Superior temporal gyrus (tissue), 1 donor: ENCODE results near the gene TMEM135.
"Not testable (repeated sequence)": the region's sequence is repeated elsewhere in the genome, so short reads cannot be mapped to it uniquely, and the experiment has no call there.

ENCODE experiments used
- DNase-seq: peaks from one replicate; pipeline ENCODE4 v3.0.0-alpha.2; 2016; ENCODE audit errors: extremely low spot score

The TMEM135 gene

GRCh38 chr11:87141980-87142514, 104.3 kb downstream of the TMEM135 start:
- no peak for DNase-seq

GRCh38 chr11:87142594-87142993, 104.9 kb downstream of the TMEM135 start:
- DNase-seq: no peak

GRCh38 chr11:87143641-87144040, 105.9 kb downstream of the TMEM135 start:
- no peak for DNase-seq

- DNase-seq: no peak
These were observed 106.5 kb downstream of the TMEM135 start for GRCh38 chr11:87144252-87144651.

GRCh38 chr11:87148749-87149148, 111.0 kb downstream of the TMEM135 start:
- no peak for DNase-seq

GRCh38 chr11:87149782-87150181, 112.0 kb downstream of the TMEM135 start:
- DNase-seq: not testable (repeated sequence)

GRCh38 chr11:87150936-87151335, 113.2 kb downstream of the TMEM135 start:
- DNase-seq: no peak

GRCh38 chr11:87154246-87154645, 116.5 kb downstream of the TMEM135 start:
- DNase-seq: no peak

DNA sequence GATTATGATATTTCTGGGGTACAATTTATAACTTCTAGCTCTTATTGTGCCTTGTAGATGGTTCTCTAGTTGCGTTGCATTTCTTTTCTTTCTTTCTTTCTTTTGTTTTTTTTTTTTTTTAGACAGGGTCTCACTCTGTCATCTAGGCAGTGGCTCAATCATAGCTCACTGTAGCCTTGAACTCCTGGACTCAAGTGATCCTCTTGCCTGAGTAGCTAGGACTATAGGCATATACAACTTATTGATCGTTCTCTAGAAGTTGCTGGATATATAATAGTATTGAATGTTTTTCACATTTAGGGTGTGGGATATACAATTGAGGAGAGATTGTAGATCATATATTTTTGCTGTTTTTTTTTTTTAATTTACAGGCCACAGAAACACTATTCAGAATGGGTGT, 119.2 kb downstream of the TMEM135 start:
- no peak for DNase-seq

- DNase-seq: not testable (repeated sequence)
These were observed 131.3 kb downstream of the TMEM135 start for GRCh38 chr11:87169076-87169475.

DNA sequence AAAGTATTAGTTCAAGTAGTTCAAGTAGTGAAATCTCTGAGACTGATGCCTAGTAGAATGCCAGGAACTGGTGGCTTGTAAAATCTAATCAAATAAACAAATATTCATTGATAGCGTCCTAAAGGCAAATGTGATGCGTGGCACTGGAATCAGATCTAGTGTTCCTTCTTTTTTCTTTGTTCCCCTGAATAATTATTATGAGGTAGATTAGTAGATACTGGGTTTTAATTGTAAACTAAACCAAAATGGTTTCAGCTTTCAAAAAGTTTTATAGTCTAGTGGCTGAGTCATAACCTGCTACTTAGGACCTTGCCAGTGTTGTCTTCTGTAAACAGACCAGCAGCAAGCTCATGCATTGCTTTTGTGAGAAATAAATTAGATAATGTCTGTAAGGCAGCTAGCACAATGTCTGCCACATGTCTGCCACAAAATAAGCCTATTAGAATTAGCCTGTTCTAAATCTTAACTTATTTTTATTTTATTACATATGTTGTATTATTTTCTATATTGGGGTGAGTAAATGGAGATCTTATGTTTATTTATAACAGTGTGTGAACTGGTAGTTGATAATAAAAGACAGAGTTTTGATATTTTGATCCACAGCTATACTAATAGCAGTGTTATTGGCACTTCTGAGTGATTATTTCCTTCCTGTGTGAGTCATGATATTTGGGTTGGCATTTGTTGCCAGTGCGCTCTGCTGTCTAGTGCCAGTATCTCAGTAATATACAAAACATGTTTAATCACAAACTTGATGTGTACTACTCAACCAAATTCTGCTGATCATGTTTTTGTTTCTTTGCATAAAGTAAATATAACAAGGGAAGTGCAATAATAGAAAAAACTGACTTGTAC, 135.7 kb downstream of the TMEM135 start:
- no peak for DNase-seq

GRCh38 chr11:87174870-87175269, 137.1 kb downstream of the TMEM135 start:
- DNase-seq: no peak

- DNase-seq: no peak
These were observed 138.3 kb downstream of the TMEM135 start for GRCh38 chr11:87176044-87176443.

GRCh38 chr11:87179621-87180020, 141.9 kb downstream of the TMEM135 start:
- DNase-seq: no peak

DNA sequence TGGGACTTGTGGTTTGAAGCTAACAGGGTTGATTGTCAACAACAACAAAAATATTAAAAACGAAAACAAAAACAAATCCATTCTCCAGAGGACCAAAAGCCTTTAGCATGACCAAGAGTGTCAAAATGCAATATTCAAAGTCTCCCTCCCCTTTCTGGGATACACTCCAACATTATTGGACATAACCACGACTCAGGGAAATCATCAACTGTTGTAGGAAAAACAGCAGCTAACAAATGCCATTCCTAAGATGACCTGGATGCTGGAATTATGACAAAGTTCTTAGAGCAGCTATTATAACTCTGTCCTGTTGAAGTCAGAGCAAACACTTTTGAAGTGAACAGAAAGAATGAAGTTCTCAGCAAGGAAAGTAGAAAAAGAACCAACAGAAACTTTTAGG, 143.0 kb downstream of the TMEM135 start:
- no peak for DNase-seq

GRCh38 chr11:87181143-87181542, 143.4 kb downstream of the TMEM135 start:
- no peak for DNase-seq

GRCh38 chr11:87185228-87185627, 147.5 kb downstream of the TMEM135 start:
- no peak for DNase-seq

DNA sequence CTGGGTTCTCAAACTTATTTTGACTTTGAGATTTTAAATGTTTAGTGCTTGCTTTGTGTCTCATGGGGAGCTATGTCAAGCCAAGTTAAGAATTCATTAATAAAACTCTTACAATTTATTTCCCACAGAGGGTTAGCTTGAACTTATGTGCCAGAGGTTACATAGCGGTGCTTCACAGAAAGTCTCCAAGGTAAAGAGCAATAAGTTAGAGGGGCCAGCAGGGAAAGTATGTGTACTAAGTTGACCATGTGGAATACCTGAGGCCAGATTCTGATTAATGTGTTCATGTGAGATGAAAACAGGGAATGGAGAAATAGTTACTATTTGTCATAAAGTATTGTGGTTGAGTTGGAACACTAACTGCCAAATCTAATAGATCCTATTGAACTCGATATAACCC, 149.3 kb downstream of the TMEM135 start:
- DNase-seq: no peak

DNA sequence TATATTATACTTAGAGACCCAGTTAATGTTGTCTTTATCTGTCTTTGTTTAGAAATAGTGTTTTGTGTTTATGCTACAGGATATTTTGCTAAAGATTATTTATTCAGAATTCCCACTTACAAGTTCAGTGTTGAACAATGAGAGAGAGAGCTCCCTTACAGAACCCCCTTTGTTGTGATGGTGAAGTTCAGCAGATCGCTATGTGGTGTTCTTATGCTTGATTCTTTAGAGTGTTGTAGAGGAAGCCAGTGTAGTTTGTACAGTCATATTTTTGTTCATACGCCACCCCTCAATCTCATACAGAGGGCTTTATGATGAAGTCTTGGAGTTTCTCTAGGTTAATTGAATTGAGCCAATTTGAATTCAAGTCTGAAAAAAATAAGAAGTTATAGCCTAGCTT, 150.2 kb downstream of the TMEM135 start:
- DNase-seq: no peak

- DNase-seq: not testable (repeated sequence)
These were observed 150.7 kb downstream of the TMEM135 start for GRCh38 chr11:87188396-87188795.

- DNase-seq: not testable (repeated sequence)
These were observed 151.2 kb downstream of the TMEM135 start for GRCh38 chr11:87188921-87189320.

GRCh38 chr11:87190071-87190470, 152.3 kb downstream of the TMEM135 start:
- no peak for DNase-seq

DNA sequence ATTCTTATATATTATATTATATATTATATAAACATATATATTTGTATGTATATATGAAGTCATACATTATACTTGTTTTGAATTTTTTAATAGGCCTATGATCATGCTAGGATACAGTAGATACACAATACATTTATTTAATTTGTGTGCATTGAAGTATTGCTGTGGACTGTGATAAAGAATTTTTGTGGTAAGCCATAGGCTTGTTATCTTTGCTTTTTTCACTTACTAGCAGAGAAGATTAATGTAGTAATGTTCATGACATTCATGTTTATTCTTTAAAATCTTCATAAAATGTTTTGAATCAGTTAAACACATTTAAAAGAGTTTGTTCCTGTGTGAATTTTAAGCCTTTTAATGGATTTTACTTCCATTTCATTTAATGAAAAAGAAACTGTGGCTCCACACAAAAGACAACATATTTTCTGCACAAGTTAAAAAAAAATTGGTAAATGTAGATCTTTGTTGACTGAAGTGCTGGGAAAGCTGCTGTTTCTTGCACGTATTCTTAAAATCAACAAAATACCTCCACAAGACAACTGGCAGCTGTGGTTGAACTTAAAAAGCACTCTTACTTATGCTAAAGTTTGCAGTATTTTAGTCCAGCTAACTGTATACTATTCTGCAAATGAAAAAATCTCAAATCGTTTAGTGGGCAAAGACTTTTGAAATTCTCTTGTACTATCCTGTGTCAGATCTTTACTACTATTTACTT, 156.2 kb downstream of the TMEM135 start:
- no peak for DNase-seq
